AG04450 (cell line): ENCODE measurements around the gene FAM240A. TPM values are rescaled to one million over a fixed set of nuclear protein-coding genes. Genes with fewer than 3 reads are reported as not detected.
A peak's percentile ranks its signal among the peaks of the same experiment; 100 is the strongest.

Experiments used
- CTCF ChIA-PET: fragments of 300-600, 350-600 bp; formaldehyde crosslinking; extraction: SDS; loops from one replicate; lab custom pipeline; 2022; ENCODE audit warnings: antibody characterized with exemption, inconsistent platforms; lab: Charles Lee
- POLR2A ChIA-PET: fragments of 350-600 bp; formaldehyde crosslinking; extraction: SDS; loops from one replicate; lab custom pipeline; 2021; ENCODE audit warnings: antibody characterized with exemption, inconsistent platforms; lab: Yijun Ruan, JAX
- DNase-seq: peaks from one replicate; pipeline ENCODE4 v3.0.0-alpha.2; 2011; ENCODE audit warnings: low read depth, low spot score
- H3K27ac ChIP-seq: one replicate; pipeline ENCODE4 v1.5.1; 2012; ENCODE audit warnings: low read depth, low read length, control low read depth
- H3K27me3 ChIP-seq: one replicate; pipeline ENCODE4 v1.6.0; 2012; ENCODE audit warnings: low read length; ENCODE audit not compliant: control insufficient read depth, insufficient read depth
- H3K4me3 ChIP-seq: 2 replicates; pipeline ENCODE4 v1.5.1; 2011; ENCODE audit warnings: mild to moderate bottlenecking, low read depth, low read length, control low read depth
- H3K9me3 ChIP-seq: 2 replicates; pipeline ENCODE4 v1.5.1; 2012; ENCODE audit warnings: low read length; ENCODE audit not compliant: control insufficient read depth, insufficient read depth
- polyA plus RNA-seq: library from polyadenylated mRNA; depleted of rRNA; stranded (reverse); fragments of >200 nt; gene quantifications from 2 replicates; pipeline ENCODE4 v1.2.3, GENCODE V29; 2011
- TF ChIP-seq, protein P1 (sequence below): IDR thresholded peaks from 2 replicates; pipeline ENCODE4 v1.5.1; 2011; ENCODE audit warnings: low read depth, low read length, control low read depth, inconsistent platforms

FAM240A gene
- polyA plus RNA-seq, 1 experiment = not detected

- H3K4me3 ChIP-seq = no peak overlapping the region
- H3K9me3 ChIP-seq = no peaks in the 10 kb centered on the region; the same call in 1 of the 2 replicates
- TF ChIP-seq, protein P1, sequence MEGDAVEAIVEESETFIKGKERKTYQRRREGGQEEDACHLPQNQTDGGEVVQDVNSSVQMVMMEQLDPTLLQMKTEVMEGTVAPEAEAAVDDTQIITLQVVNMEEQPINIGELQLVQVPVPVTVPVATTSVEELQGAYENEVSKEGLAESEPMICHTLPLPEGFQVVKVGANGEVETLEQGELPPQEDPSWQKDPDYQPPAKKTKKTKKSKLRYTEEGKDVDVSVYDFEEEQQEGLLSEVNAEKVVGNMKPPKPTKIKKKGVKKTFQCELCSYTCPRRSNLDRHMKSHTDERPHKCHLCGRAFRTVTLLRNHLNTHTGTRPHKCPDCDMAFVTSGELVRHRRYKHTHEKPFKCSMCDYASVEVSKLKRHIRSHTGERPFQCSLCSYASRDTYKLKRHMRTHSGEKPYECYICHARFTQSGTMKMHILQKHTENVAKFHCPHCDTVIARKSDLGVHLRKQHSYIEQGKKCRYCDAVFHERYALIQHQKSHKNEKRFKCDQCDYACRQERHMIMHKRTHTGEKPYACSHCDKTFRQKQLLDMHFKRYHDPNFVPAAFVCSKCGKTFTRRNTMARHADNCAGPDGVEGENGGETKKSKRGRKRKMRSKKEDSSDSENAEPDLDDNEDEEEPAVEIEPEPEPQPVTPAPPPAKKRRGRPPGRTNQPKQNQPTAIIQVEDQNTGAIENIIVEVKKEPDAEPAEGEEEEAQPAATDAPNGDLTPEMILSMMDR = no peak
- ChIA-PET CTCF (interaction anchor here (1.8 kb wide), 1 partner anchor 173 kb away, joined by 7 read pairs; no protein-coding TSS in a partner anchor), POLR2A (no interaction called here)
- no peak for DNase-seq
- H3K27ac ChIP-seq = no peak overlapping the region
- peaks cover 10% of the 10 kb centered on the region for H3K27me3 ChIP-seq
These were observed 49.7 kb downstream of the FAM240A start for GRCh38 chr3:46661776-46662766.

DNA sequence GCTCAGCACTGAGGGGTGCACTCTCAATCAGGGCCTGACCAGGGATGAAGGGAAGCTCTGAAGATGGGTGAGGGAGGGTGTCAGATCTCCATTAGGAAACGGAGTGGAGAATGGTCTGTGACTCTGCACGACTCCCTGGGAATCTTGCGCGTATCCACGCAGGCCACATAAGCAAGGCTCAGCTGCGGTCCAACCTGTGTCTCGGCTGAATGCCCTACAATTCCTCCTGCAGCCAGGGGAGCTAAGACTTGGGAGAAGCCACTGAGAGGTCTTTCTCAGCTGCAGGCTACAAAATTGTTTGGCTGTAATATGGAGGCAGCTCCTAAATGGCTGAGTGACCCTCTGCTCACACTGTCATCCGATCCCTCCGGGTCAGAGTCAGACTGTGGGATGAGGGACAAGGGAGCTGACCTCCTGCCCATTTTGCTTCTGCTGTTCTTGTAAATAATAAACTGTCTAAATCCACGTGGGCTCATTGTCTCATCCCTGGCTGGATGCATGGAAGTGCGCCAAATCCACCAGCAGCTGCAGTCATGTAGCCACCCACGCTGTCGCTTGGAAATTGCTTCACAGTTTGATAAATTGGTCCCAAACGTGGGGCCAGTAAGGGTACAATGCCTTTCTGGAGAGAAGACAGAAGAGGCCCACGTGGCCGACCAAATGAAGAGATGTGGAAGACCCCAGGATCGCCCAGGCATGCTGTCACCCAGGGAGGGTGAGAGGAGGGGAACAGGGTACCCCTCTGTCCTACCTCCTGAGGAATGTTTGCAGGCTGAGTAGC, 50.6 kb downstream of the FAM240A start:
- peaks cover 13% of the 10 kb centered on the region for H3K27me3 ChIP-seq
- POLR2A ChIA-PET = no interaction called here
- no peak overlapping the region for H3K4me3 ChIP-seq
- CTCF ChIA-PET = interaction anchor here (1.8 kb wide), 1 partner anchor 174 kb away, joined by 7 read pairs; no protein-coding TSS in a partner anchor
- H3K27ac ChIP-seq = no peak overlapping the region
- TF ChIP-seq, protein P1 = no peak
- H3K9me3 ChIP-seq = no peaks in the 10 kb centered on the region; the same call in 1 of the 2 replicates
- no peak for DNase-seq

DNA sequence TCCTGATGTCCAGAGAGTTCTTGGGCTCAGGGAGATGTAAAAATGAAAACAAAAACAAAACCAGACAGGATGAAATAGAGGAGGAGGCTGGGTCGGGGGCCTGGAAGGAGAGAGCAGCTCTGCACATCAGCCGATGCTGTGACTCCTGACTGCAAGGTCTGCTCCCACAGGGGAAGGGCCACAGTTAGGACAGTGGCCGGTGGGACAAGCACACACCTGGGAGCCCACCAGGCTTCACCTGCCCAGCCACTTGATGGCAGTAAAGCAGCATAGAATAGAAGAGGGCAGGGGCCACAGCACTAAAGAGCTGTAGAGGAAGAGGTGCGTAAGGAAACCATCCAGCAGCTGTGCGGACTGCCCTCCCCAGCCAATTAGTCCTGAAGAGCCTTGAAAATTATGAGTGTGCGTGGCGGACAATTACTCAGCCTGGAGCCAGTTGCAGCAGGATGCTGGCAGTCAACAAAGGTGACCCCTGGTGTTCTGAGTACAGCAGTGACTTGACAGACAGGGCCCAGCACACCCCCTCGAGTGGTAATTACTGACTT, 51.3 kb downstream of the FAM240A start:
- Histone ChIP-seq H3K27me3 (peaks cover 13% of the 10 kb centered on the region), H3K4me3 (no peak overlapping the region), H3K9me3 (no peaks in the 10 kb centered on the region; the same call in 1 of the 2 replicates), H3K27ac (no peak overlapping the region)
- ChIA-PET CTCF (interaction anchor here (0.5 to 1.8 kb wide), 2 partner anchors 175 to 381 kb away, joined by 7 to 8 read pairs; no protein-coding TSS in a partner anchor), POLR2A (no interaction called here)
- DNase-seq = no peak
- TF ChIP-seq, protein P1 = no peak

DNA sequence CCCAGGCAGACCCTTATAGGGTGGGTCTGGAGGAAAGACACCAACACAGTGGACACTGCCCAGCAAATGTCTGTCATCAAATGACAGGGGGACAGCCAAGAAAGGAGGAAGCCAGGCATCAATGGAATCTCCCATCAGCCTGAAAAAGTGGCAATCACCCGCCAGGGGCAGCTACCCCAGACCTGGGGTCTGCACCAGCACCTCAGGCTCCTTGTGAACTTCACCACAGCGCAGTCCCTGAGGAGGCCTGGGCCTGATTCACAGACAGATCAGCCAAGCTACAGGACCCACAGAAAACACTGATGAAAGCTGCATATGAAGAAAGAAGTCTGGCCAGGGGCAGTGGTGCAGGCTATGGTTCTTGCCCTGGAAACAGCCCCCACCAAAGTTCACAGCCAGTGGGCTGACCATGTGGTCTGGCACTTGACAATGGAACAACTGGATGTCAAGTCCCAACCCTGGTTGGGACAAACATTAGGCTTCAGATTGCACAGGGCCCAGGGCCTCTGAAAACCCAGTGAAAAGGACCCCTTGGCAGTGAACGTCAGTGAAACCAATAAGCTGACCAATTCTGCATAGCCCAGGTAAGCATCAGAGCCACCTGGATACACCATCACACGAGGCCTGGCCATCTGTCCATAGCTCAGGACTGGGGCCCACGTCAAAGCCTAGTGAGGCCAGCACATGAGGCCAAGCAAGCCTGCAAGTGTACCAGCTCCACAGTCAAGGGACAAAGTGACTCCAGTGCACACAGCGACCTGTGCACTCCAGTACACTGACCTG, 52.1 kb downstream of the FAM240A start:
- ChIA-PET POLR2A (no interaction called here), CTCF (interaction anchor here (0.5 to 1.8 kb wide), 2 partner anchors 176 to 380 kb away, joined by 7 to 8 read pairs; no protein-coding TSS in a partner anchor)
- H3K9me3 ChIP-seq = no peaks in the 10 kb centered on the region; the same call in 1 of the 2 replicates
- peaks cover 13% of the 10 kb centered on the region for H3K27me3 ChIP-seq
- TF ChIP-seq, protein P1 = no peak
- no peak for DNase-seq
- H3K27ac ChIP-seq = peak overlapping the region; percentile 21
- H3K4me3 ChIP-seq = no peak overlapping the region
